DOHH2 (cell line): ENCODE measurements around the gene NRXN3.

Experiments
- H3F3A ChIP-seq: fragments of 200-600 bp; sonication (generic), shearing (Covaris generic); 2 replicates; pipeline ENCODE4 v1.6.0; 2016; ENCODE audit warnings: antibody characterized with exemption, mild to moderate bottlenecking; ENCODE audit not compliant: control insufficient read depth, insufficient read depth
- H3K27ac ChIP-seq: fragments of 200-600 bp; sonication (generic); 2 replicates; pipeline ENCODE4 v1.5.1; 2014; ENCODE audit warnings: low read depth, mild to moderate bottlenecking, low read length, moderate library complexity
- H3K27me3 ChIP-seq: fragments of 200-600 bp; sonication (generic); 2 replicates; pipeline ENCODE4 v1.6.1; 2014; ENCODE audit warnings: mild to moderate bottlenecking, low read length, mixed read lengths; ENCODE audit not compliant: control insufficient read depth
- H3K36me3 ChIP-seq: fragments of 200-600 bp; sonication (generic); 2 replicates; pipeline ENCODE4 v1.6.1; 2014; ENCODE audit warnings: mild to moderate bottlenecking, low read length, moderate library complexity, mixed read lengths; ENCODE audit not compliant: control insufficient read depth
- H3K4me1 ChIP-seq: fragments of 200-600 bp; sonication (generic); 2 replicates; pipeline ENCODE4 v1.6.1; 2014; ENCODE audit warnings: mild to moderate bottlenecking, low read length, mixed read lengths; ENCODE audit not compliant: control insufficient read depth
- H3K4me2 ChIP-seq: fragments of 200-600 bp; sonication (generic); 2 replicates; pipeline ENCODE4 v1.6.0; 2014; ENCODE audit warnings: mild to moderate bottlenecking, low read length, moderate library complexity
- H3K4me3 ChIP-seq: fragments of 200-600 bp; sonication (generic); 2 replicates; pipeline ENCODE4 v1.5.1; 2014; ENCODE audit warnings: mild to moderate bottlenecking, low read length, mixed read lengths
- H3K79me2 ChIP-seq: fragments of 200-600 bp; sonication (generic); 2 replicates; pipeline ENCODE4 v1.6.1; 2014; ENCODE audit warnings: mild to moderate bottlenecking, low read length, mixed read lengths; ENCODE audit not compliant: control insufficient read depth
- H3K9me2 ChIP-seq: fragments of 200-600 bp; sonication (generic); replicated peaks from 2 replicates; pipeline ENCODE4 v1.6.1; 2014; ENCODE audit warnings: mild to moderate bottlenecking, low read length, mixed read lengths; ENCODE audit not compliant: control insufficient read depth
- H3K9me3 ChIP-seq: fragments of 200-600 bp; sonication (generic); 2 replicates; pipeline ENCODE4 v1.6.1; 2014; ENCODE audit warnings: antibody characterized with exemption, low read length, mixed read lengths; ENCODE audit not compliant: control insufficient read depth, insufficient read depth
- H4K20me1 ChIP-seq: fragments of 200-600 bp; sonication (generic); 2 replicates; pipeline ENCODE4 v1.6.0; 2014; ENCODE audit warnings: low read depth, mild to moderate bottlenecking, antibody characterized with exemption, low read length, moderate library complexity; ENCODE audit not compliant: control insufficient read depth, insufficient read depth
- EZH2phosphoT487 ChIP-seq: fragments of 200-600 bp; sonication (generic); IDR thresholded peaks from 2 replicates; pipeline ENCODE4 v1.6.1; 2017; ENCODE audit warnings: borderline replicate concordance, mild to moderate bottlenecking, antibody characterized with exemption, low read length, moderate library complexity, mixed read lengths
- TF ChIP-seq, protein P1 (sequence below): fragments of 200-600 bp; sonication (generic); IDR thresholded peaks from one replicate; pipeline ENCODE4 v1.5.1; 2014; ENCODE audit warnings: antibody characterized with exemption, mild to moderate bottlenecking, low read depth, low read length; ENCODE audit not compliant: poor library complexity, severe bottlenecking

NRXN3 gene

DNA sequence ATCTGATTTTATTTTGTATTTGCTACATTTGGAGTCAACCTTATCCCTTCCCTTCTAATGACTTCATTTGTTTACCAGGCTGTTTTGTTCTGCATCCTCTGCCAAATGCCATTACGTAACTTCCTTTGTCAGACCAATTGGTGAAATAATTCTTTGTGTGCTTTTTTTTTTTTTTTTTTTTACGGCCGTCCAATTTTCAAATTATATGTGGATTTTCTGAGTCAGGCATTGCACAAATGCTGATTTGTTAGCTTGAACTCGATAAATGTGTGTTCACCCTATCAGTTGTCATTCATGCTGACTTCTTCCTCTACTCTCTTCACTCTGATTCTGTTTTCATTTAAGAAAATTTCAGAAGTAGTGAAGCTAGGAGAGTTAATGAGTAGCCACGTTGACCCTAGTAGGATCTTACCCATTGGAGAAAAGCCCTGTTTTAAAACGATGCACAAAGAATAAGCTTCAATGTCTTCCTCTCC is 1654.9 kb downstream of the NRXN3 start:
- no peaks in the 10 kb centered on the region for H3K9me3 ChIP-seq
- H3K4me1 ChIP-seq: no peaks in the 10 kb centered on the region
- H3F3A ChIP-seq: no peaks in the 10 kb centered on the region
- TF ChIP-seq, protein P1, sequence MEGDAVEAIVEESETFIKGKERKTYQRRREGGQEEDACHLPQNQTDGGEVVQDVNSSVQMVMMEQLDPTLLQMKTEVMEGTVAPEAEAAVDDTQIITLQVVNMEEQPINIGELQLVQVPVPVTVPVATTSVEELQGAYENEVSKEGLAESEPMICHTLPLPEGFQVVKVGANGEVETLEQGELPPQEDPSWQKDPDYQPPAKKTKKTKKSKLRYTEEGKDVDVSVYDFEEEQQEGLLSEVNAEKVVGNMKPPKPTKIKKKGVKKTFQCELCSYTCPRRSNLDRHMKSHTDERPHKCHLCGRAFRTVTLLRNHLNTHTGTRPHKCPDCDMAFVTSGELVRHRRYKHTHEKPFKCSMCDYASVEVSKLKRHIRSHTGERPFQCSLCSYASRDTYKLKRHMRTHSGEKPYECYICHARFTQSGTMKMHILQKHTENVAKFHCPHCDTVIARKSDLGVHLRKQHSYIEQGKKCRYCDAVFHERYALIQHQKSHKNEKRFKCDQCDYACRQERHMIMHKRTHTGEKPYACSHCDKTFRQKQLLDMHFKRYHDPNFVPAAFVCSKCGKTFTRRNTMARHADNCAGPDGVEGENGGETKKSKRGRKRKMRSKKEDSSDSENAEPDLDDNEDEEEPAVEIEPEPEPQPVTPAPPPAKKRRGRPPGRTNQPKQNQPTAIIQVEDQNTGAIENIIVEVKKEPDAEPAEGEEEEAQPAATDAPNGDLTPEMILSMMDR: no peak
- TF ChIP-seq EZH2phosphoT487: no peak
- no peaks in the 10 kb centered on the region for H3K27me3 ChIP-seq
- H3K79me2 ChIP-seq: no peaks in the 10 kb centered on the region
- no peaks in the 10 kb centered on the region; the same call in 1 of the 2 replicates for H3K9me2 ChIP-seq
- no peaks in the 10 kb centered on the region for H4K20me1 ChIP-seq
- H3K4me2 ChIP-seq: no peak overlapping the region
- no peak overlapping the region for H3K27ac ChIP-seq
- H3K4me3 ChIP-seq: no peak overlapping the region
- no peaks in the 10 kb centered on the region for H3K36me3 ChIP-seq

DNA sequence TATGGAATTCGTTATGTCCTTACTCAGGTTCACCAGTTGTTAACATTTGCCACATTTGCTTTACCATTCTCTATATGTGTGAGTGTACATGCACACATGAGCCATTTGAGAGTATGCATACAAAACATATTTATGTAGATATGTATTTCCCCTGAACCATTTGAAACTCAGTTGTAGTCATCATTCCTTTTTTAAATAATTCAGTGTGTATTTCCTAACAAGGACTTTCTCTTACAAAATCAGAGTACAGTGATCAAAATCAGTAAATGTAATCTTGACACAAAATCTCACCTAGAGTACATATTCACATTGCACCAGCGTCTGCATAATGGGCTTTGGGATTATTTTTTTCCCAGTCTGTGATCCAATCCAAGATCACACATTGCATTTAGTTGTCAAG is 1656.2 kb downstream of the NRXN3 start:
- Histone ChIP-seq H3K4me1 (no peaks in the 10 kb centered on the region), H3K27me3 (no peaks in the 10 kb centered on the region), H3K36me3 (no peaks in the 10 kb centered on the region), H3K79me2 (no peaks in the 10 kb centered on the region), H3F3A (no peaks in the 10 kb centered on the region), H4K20me1 (no peaks in the 10 kb centered on the region), H3K4me3 (no peak overlapping the region), H3K4me2 (no peak overlapping the region), H3K27ac (no peak overlapping the region), H3K9me2 (no peaks in the 10 kb centered on the region; the same call in 1 of the 2 replicates), H3K9me3 (no peaks in the 10 kb centered on the region)
- TF ChIP-seq, protein P1: no peak
- no peak for TF ChIP-seq EZH2phosphoT487

DNA sequence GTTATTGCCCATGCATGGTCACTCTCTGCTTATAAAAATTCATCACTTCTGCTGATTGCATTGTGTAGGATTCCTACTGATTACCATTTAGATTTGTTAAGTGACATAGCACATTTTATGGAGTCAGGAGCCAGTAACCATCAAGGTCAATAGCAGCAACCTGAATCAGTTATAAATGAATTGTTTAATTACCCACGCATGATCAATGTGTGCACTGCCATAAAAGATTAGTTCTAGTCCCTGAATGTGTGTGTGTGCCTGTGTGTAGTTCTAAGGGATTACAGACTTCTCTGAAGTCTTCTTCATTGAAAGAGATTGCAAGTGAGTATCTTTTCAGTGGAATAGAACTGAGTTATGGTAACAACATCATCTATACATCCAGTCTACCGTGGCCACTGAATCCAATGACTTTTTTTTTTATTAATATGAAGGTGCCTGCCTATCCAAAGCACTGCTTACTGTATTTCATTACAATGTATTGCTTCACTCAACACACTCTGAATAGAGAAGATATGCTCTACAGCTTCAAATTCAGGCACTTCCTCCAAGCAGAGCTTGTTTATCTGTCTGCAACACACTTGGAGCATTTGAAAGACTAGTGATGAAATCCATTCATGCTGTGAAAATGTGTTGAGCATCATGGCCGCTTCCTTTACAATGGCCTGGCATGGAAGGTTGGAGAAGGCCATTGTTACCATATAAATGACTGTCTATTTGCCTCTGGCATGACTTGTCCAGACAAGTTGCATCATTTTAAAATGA is 1659.4 kb downstream of the NRXN3 start:
- no peaks in the 10 kb centered on the region for H3K4me1 ChIP-seq
- TF ChIP-seq, protein P1: no peak
- TF ChIP-seq EZH2phosphoT487: no peak
- H3K27me3 ChIP-seq: no peaks in the 10 kb centered on the region
- no peaks in the 10 kb centered on the region for H3K36me3 ChIP-seq
- H3K79me2 ChIP-seq: no peaks in the 10 kb centered on the region
- no peaks in the 10 kb centered on the region for H3K9me3 ChIP-seq
- H3K4me3 ChIP-seq: no peak overlapping the region
- no peaks in the 10 kb centered on the region for H3F3A ChIP-seq
- no peaks in the 10 kb centered on the region for H3K9me2 ChIP-seq
- no peak overlapping the region for H3K27ac ChIP-seq
- no peak overlapping the region for H3K4me2 ChIP-seq
- no peaks in the 10 kb centered on the region for H4K20me1 ChIP-seq
